Mucosa of descending colon (tissue), 3 donors: ENCODE measurements around the gene FLYWCH1. TPM values are rescaled to one million over a fixed set of nuclear protein-coding genes. Genes with fewer than 3 reads are reported as not detected.

Experiments used
- ATAC-seq: fragments of 200-7000 bp; cut with Tn5 transposase; one replicate; pipeline ENCODE4 v1.9.1; 2020; ENCODE audit warnings: mild to moderate bottlenecking, moderate library complexity
- DNase-seq, 3 donors: peaks; one replicate each; pipeline ENCODE4 v3.0.0-alpha.2; 2020
- H3K36me3 ChIP-seq: fragments of 200-600 bp; one replicate; pipeline ENCODE4 v1.8.0; 2021; ENCODE audit warnings: low read depth, mild to moderate bottlenecking
- H3K4me1 ChIP-seq: fragments of 200-600 bp; one replicate; pipeline ENCODE4 v1.8.0; 2021; ENCODE audit warnings: low read depth, mild to moderate bottlenecking
- H3K4me3 ChIP-seq: fragments of 200-600 bp; one replicate; pipeline ENCODE4 v1.8.0; 2021; ENCODE audit warnings: mild to moderate bottlenecking
- H3K9me3 ChIP-seq: fragments of 200-600 bp; one replicate; pipeline ENCODE4 v1.8.0; 2021; ENCODE audit warnings: mild to moderate bottlenecking
- CTCF ChIP-seq: fragments of 200-600 bp; IDR thresholded peaks from one replicate; pipeline ENCODE4 v1.8.0; 2022; ENCODE audit warnings: antibody characterized with exemption, mild to moderate bottlenecking
- intact Hi-C, 2 donors: fragments of 100-400 bp; cut with DNase I in 1 of 2; cut with micrococcal nuclease in 1 of 2; formaldehyde crosslinking; loops; one replicate each; pipeline versions ENCODE4 v1.11.0 to v1.11.1; 2022; cut with DNase I, micrococcal nuclease
- total RNA-seq, 3 donors: library from RNA; stranded (reverse); fragmentation: NEBNext Ultra II Directional in 2 of 3; extraction: Animal tissue kit (Norgen Biotek cat#: 25700) in 2 of 3; gene quantifications; one replicate each; pipeline versions ENCODE4 v1.2.1 to v1.2.4, GENCODE V29; 2021 to 2023
- donor health status: DM: no; HTN: no; CAD: no; lungs with moderate emphysema.
- donor health status: DM: no; HTN: no; CAD: no.
- donor health status: DM: no; HTN: yes; CAD: no.

Gene FLYWCH1
- total RNA-seq, 3 donors from 2014 or later = 26.6 to 46.0 (median 34.3) TPM

DNA sequence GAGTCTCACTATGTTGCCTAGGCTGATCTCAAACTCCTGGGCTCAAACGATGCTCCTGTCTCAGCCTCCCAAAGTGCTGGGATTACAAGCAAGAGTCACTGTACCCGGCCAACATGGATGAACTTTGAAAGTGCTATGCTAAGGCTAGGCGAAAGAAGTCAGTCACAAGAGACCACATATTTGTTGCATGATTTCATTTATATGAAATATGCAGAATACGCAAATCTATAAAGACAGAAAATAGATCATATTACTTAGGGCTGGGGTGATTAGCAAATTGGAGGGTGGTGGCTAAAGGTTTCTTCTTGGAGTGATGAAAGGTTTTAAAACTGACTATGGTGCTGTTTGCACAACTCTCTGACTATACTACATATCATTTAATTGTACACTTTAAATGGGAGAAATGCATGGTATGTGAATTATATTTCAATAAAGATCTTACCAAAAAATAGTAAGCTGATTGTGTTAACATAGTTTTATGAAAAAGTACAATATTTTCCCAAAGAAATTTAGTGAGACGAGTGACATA is 1.2 kb upstream of the FLYWCH1 start:
- Histone ChIP-seq H3K4me1 (peaks cover 8% of the 10 kb centered on the region), H3K4me3 (no peak overlapping the region), H3K36me3 (no peaks in the 10 kb centered on the region), H3K9me3 (no peaks in the 10 kb centered on the region)
- TF ChIP-seq CTCF = no peak
- intact Hi-C loops = no loop called here
- ATAC-seq (no peak), DNase-seq (no peak)

DNA sequence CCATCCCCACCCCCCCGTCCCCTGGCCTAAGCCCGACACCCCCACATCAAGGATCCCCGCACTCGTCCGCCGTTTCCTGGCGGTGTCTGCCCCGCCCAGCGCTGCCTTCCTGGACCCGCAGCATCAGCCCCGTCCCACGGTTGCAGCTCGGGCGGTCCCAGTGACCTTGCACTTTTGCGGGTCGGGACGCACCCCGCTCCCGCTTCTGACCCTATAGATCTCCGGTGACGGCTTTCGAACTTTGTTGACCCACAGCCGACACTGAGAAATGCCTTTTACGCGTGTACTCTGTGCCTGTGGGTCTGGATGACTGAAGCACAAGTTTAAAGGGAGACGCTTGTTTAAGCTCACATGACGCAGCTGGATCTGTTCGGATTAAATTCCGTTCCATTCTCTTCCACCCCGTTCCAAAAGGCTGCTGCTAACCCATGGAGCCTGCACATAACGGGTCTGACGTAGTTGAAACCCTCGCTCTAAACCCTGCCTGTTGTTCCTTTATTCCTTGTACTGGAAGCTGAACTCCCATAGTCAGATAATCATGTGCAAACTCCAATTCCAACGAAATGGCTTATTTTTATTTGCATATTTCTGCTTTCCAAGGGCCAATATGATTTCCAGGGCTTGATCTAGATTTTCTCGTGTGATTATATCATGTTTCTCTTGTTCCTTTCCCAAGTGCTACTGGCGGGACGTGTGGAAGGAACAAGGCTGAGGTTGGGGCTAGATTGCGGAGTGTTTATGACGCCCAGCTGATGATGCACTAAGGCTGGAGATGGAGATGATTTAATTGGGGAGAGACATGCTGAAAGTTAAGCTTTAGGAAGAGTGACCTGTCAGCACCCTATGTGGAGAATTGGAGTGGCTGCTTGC is 834 bp downstream of the FLYWCH1 start:
- peak overlapping the region; percentile 77 for H3K4me3 ChIP-seq
- intact Hi-C loops = no loop called here
- no peak for TF ChIP-seq CTCF
- H3K9me3 ChIP-seq = no peaks in the 10 kb centered on the region
- H3K36me3 ChIP-seq = no peaks in the 10 kb centered on the region
- peaks cover 2% of the 10 kb centered on the region for H3K4me1 ChIP-seq
- ATAC-seq = peak; percentile 42
- DNase-seq = peak; percentile 45 to 75 (median 65)

- intact Hi-C loops = no loop called here
- ATAC-seq (no peak), DNase-seq (no peak)
- Histone ChIP-seq H3K4me3 (no peak overlapping the region), H3K36me3 (no peaks in the 10 kb centered on the region), H3K9me3 (no peaks in the 10 kb centered on the region), H3K4me1 (peaks cover 2% of the 10 kb centered on the region)
- TF ChIP-seq CTCF = no peak
Observed at GRCh38 chr16:2913603-2914002, 1.9 kb downstream of the FLYWCH1 start.

GRCh38 chr16:2914233-2914632 is 2.5 kb downstream of the FLYWCH1 start:
- Histone ChIP-seq H3K4me3 (no peak overlapping the region), H3K9me3 (no peaks in the 10 kb centered on the region), H3K36me3 (no peaks in the 10 kb centered on the region), H3K4me1 (peaks cover 2% of the 10 kb centered on the region)
- intact Hi-C loops = no loop called here
- DNase-seq (no peak), ATAC-seq (no peak)
- TF ChIP-seq CTCF = no peak

GRCh38 chr16:2915196-2915929 is 3.6 kb downstream of the FLYWCH1 start:
- no peak for DNase-seq
- H3K9me3 ChIP-seq = no peaks in the 10 kb centered on the region
- H3K4me1 ChIP-seq = peaks cover 7% of the 10 kb centered on the region
- H3K4me3 ChIP-seq = no peak overlapping the region
- H3K36me3 ChIP-seq = no peaks in the 10 kb centered on the region
- ATAC-seq = no peak
- TF ChIP-seq CTCF = no peak
- intact Hi-C loops = no loop called here
